GM10248 (cell line): Measurements from ENCODE around the gene SLC2A4RG.
"Not testable (repeated sequence)": the region's sequence is repeated elsewhere in the genome, so short reads cannot be mapped to it uniquely, and the experiment has no call there.

Experiments
- CTCF ChIA-PET: fragments of 300-600 bp; sonication (Branson Sonifier 250); formaldehyde crosslinking; extraction: SDS; loops from one replicate; lab custom pipeline; 2021; ENCODE audit warnings: antibody characterized with exemption; lab: Yijun Ruan, JAX
- POLR2A ChIA-PET: fragments of 350-650 bp; sonication (Branson Sonifier 250); formaldehyde crosslinking; extraction: SDS; loops from one replicate; lab custom pipeline; 2020; ENCODE audit warnings: antibody characterized with exemption; lab: Yijun Ruan, JAX
- DNase-seq: peaks from one replicate; pipeline ENCODE4 v3.0.0; 2012; ENCODE audit errors: extremely low spot score
- CTCF ChIP-seq: IDR thresholded peaks from 2 replicates; pipeline ENCODE4 v1.5.1; 2012; ENCODE audit warnings: mild to moderate bottlenecking, low read depth; ENCODE audit errors: extremely low read depth, missing control alignments, control extremely low read depth

The SLC2A4RG gene

GRCh38 chr20:63772781-63773518, 33.4 kb downstream of the SLC2A4RG start:
- no peak for DNase-seq
- CTCF ChIA-PET = interaction anchor here (1.0 to 6.4 kb wide), 3 partner anchors 13 to 22 kb away, joined by 3 to 23 read pairs (median 4); no protein-coding TSS in a partner anchor
- TF ChIP-seq CTCF = no peak
- POLR2A ChIA-PET = no interaction called here

GRCh38 chr20:63773571-63774241, 34.1 kb downstream of the SLC2A4RG start:
- POLR2A ChIA-PET = no interaction called here
- no peak for TF ChIP-seq CTCF
- DNase-seq = no peak
- CTCF ChIA-PET = interaction anchor here (1.0 to 6.4 kb wide), 3 partner anchors 13 to 22 kb away, joined by 3 to 23 read pairs (median 4); no protein-coding TSS in a partner anchor

GRCh38 chr20:63774306-63774705, 34.7 kb downstream of the SLC2A4RG start:
- POLR2A ChIA-PET = no interaction called here
- DNase-seq = no peak
- no peak for TF ChIP-seq CTCF
- CTCF ChIA-PET = interaction anchor here (1.1 to 6.4 kb wide), 4 partner anchors 9 to 90 kb away, joined by 4 to 23 read pairs (median 6); partner anchors contain the start of gene TPD52L2

- ChIA-PET CTCF (interaction anchor here (1.1 to 6.4 kb wide), 5 partner anchors 8 to 89 kb away, joined by 4 to 23 read pairs (median 5); partner anchors contain the start of gene TPD52L2), POLR2A (interaction anchor here (0.5 kb wide), 1 partner anchor 271 kb away, joined by 3 read pairs; no protein-coding TSS in a partner anchor)
- no peak for DNase-seq
- TF ChIP-seq CTCF = peak; percentile 22
Observed at GRCh38 chr20:63775096-63775978, 35.8 kb downstream of the SLC2A4RG start.

GRCh38 chr20:63776875-63777274, 37.3 kb downstream of the SLC2A4RG start:
- DNase-seq, POLR2A ChIA-PET: not testable (repeated sequence)
- CTCF ChIA-PET = interaction anchor here (2.0 to 6.4 kb wide), 2 partner anchors 9 kb away, joined by 5 to 23 read pairs; no protein-coding TSS in a partner anchor

GRCh38 chr20:63777614-63778013, 38.0 kb downstream of the SLC2A4RG start:
- no peak for DNase-seq
- TF ChIP-seq CTCF = no peak
- ChIA-PET POLR2A (no interaction called here), CTCF (interaction anchor here (2.0 to 6.4 kb wide), 2 partner anchors 9 to 10 kb away, joined by 5 to 23 read pairs; no protein-coding TSS in a partner anchor)
